ENCODE data around the gene CD9. TPM values are rescaled to one million over a fixed set of nuclear protein-coding genes. Genes with fewer than 3 reads are reported as not detected.

CD9 gene
- total RNA-seq, 1 donor from 2014 or later, result 17.6 TPM

DNA sequence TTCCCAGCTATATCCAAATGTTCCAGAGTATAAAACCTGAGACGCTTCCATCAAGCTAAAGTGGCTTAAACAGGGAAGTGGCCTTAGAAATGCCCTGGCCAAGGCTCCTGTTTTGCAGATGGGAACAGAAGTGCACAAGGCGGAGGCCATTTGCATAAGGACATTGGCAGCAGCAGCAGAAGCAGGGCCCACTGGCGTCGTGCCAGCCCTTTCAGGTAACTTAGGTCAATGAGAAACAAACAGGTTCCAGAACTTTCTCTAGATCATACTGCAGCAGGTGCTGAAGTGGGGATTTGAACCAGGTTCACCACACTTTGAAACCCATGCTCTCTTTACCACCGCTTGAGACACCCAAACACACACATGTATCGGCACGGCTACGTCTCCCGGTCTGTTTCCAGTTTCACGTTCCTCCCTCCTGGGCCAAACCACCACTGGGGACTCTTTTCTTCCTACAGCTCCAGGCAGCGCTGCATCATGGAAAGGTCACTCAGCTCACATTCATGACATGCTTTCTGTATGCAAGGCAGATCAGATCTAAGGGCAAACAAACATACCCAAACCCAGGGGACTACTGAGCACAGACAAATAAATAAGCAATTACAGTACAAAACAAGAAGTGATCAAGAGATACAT lies 64.3 kb downstream of the CD9 start:
- no peaks in the 10 kb centered on the region for H3K4me1 Mint-ChIP-seq (ENCODE audit: low read depth, unreplicated experiment)
- no peak for DNase-seq
- no peak overlapping the region for H3K27ac Mint-ChIP-seq (ENCODE audit: unreplicated experiment)
- peaks cover 4% of the 10 kb centered on the region for H3K36me3 Mint-ChIP-seq (ENCODE audit: unreplicated experiment)
- TF ChIP-seq, protein P1, sequence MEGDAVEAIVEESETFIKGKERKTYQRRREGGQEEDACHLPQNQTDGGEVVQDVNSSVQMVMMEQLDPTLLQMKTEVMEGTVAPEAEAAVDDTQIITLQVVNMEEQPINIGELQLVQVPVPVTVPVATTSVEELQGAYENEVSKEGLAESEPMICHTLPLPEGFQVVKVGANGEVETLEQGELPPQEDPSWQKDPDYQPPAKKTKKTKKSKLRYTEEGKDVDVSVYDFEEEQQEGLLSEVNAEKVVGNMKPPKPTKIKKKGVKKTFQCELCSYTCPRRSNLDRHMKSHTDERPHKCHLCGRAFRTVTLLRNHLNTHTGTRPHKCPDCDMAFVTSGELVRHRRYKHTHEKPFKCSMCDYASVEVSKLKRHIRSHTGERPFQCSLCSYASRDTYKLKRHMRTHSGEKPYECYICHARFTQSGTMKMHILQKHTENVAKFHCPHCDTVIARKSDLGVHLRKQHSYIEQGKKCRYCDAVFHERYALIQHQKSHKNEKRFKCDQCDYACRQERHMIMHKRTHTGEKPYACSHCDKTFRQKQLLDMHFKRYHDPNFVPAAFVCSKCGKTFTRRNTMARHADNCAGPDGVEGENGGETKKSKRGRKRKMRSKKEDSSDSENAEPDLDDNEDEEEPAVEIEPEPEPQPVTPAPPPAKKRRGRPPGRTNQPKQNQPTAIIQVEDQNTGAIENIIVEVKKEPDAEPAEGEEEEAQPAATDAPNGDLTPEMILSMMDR (IDR thresholded peaks at IDR 0.05; ENCODE audit: partially characterized antibody, unreplicated experiment), result no peak
- H3K9me3 Mint-ChIP-seq (ENCODE audit: unreplicated experiment), result peaks cover 2% of the 10 kb centered on the region
- no peak overlapping the region for H3K4me3 Mint-ChIP-seq (ENCODE audit: unreplicated experiment)
- H3K27me3 Mint-ChIP-seq (ENCODE audit: unreplicated experiment), result no peaks in the 10 kb centered on the region

DNA sequence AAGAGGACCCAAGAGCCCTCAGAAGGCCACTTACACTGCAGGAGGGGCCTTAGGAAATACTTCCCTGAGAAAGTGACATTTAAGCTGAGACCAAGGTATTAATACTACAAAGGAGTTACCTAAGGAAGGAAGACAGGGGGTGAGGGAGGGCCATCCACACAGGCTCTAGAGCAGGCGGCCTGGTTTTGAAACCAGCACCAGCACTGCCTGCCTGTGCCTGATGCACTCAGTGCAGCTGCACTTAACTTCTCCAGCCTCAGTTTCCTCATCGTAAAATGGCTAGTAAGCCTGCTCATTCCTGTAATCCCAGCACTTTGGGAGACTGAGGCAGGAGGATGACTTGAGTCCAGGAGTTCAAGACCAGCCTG lies 64.8 kb downstream of the CD9 start:
- TF ChIP-seq, protein P1 (IDR thresholded peaks at IDR 0.05; ENCODE audit: partially characterized antibody, unreplicated experiment), result no peak
- H3K27me3 Mint-ChIP-seq (ENCODE audit: unreplicated experiment), result no peaks in the 10 kb centered on the region
- H3K4me1 Mint-ChIP-seq (ENCODE audit: low read depth, unreplicated experiment), result no peaks in the 10 kb centered on the region
- H3K36me3 Mint-ChIP-seq (ENCODE audit: unreplicated experiment), result peaks cover 4% of the 10 kb centered on the region
- no peak overlapping the region for H3K4me3 Mint-ChIP-seq (ENCODE audit: unreplicated experiment)
- no peak for DNase-seq
- peaks cover 2% of the 10 kb centered on the region for H3K9me3 Mint-ChIP-seq (ENCODE audit: unreplicated experiment)
- no peak overlapping the region for H3K27ac Mint-ChIP-seq (ENCODE audit: unreplicated experiment)

DNA sequence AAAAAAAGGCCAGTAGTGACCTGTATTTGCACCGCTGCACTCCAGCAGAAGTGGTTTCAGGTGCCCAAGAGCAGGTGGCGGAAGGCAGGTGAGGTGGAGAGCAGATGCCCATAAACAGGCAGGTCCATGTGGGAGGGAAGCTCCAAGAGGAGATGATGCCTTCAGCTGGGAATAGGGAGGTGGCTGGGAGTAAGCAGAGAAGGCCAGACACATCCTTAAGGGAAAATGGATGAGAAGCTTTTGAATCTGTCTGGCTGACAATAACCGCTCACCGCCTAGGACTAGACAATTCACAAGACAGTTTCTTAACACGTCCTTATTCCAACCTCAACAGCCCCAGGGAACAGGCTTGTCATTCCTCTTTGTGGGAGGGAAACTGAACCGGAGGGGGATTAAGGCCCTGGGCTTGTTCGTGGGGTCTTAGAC lies 66.4 kb downstream of the CD9 start:
- Mint-ChIP-seq H3K4me1 (ENCODE audit: low read depth, unreplicated experiment) (no peaks in the 10 kb centered on the region), H3K9me3 (ENCODE audit: unreplicated experiment) (peaks cover 2% of the 10 kb centered on the region), H3K36me3 (ENCODE audit: unreplicated experiment) (no peaks in the 10 kb centered on the region), H3K4me3 (ENCODE audit: unreplicated experiment) (no peak overlapping the region), H3K27ac (ENCODE audit: unreplicated experiment) (no peak overlapping the region), H3K27me3 (ENCODE audit: unreplicated experiment) (peaks cover 2% of the 10 kb centered on the region)
- DNase-seq, result no peak
- TF ChIP-seq, protein P1 (IDR thresholded peaks at IDR 0.05; ENCODE audit: partially characterized antibody, unreplicated experiment), result no peak

DNA sequence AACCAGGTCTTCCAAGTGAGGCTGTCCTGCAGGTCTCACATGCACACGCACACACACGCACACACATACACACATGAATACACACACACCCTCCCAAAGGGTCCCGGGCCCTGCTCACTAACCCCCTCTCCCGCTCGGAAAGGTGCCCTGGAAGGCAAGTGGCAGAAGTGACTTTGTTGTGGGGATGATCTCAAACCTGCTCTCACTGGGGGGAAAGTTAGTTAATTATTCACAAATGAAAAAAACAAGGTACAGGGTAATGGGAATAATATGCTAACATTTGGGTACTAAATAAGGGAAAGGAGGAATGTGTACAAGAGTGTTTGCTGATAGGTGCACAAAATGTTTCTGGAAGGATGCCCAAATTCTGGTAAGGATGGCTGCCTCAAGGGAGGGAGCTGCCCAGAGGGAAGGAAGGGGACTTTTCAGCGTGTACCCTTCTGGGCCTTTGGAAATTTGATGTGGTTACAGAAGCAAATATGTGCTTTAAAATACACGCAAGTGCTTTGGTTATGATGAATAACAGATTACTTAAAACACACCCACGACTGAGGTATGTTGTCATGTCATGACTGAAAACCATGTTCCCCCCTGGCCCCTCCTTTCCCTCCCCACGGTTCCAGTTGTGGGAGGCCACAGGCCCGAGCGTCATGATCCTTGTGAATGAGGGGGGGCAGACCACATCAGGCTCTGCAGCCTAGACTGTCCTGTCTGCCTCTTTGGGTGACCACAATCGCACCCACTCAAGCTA lies 66.9 kb downstream of the CD9 start:
- no peaks in the 10 kb centered on the region for H3K36me3 Mint-ChIP-seq (ENCODE audit: unreplicated experiment)
- no peak overlapping the region for H3K4me3 Mint-ChIP-seq (ENCODE audit: unreplicated experiment)
- peaks cover 2% of the 10 kb centered on the region for H3K27me3 Mint-ChIP-seq (ENCODE audit: unreplicated experiment)
- no peaks in the 10 kb centered on the region for H3K4me1 Mint-ChIP-seq (ENCODE audit: low read depth, unreplicated experiment)
- DNase-seq, result no peak
- TF ChIP-seq, protein P1 (IDR thresholded peaks at IDR 0.05; ENCODE audit: partially characterized antibody, unreplicated experiment), result no peak
- no peak overlapping the region for H3K27ac Mint-ChIP-seq (ENCODE audit: unreplicated experiment)
- peaks cover 2% of the 10 kb centered on the region for H3K9me3 Mint-ChIP-seq (ENCODE audit: unreplicated experiment)
